PC-9 (cell line): ENCODE measurements around the gene NAMPT. TPM values are rescaled to one million over a fixed set of nuclear protein-coding genes. Genes with fewer than 3 reads are reported as not detected.

Source experiments
- BruUV-seq: library from RNA; stranded (reverse); fragments of 400-500 nt; replicated peaks from 2 replicates; lab custom pipeline; 2021; lab: Mats Ljungman, UMichigan
- CTCF ChIA-PET: fragments of 300-600 bp; sonication (Branson Sonifier 250); formaldehyde crosslinking; loops from one replicate; lab custom pipeline; 2022; ENCODE audit warnings: antibody characterized with exemption; lab: Charles Lee
- POLR2A ChIA-PET: fragments of 300-600 bp; sonication (Branson Sonifier 250); formaldehyde crosslinking; loops from one replicate; lab custom pipeline; 2022; ENCODE audit warnings: antibody characterized with exemption; ENCODE audit not compliant: unreplicated experiment; lab: Charles Lee
- DNase-seq, 2 experiments: peaks; one replicate each; pipeline versions ENCODE4 v3.0.0 to v3.0.0-alpha.2; 2015 to 2022; ENCODE audit warnings: mixed read lengths in 1 of 2
- H2AFZ ChIP-seq: fragments of 200-600 bp; sonication (generic); 2 replicates; pipeline ENCODE4 v1.8.1; 2017; ENCODE audit warnings: antibody characterized with exemption
- H3F3A ChIP-seq: fragments of 200-600 bp; sonication (generic); 2 replicates; pipeline ENCODE4 v1.8.1; 2017; ENCODE audit warnings: antibody characterized with exemption, mild to moderate bottlenecking, low read depth; ENCODE audit not compliant: insufficient read depth
- H3K27ac ChIP-seq: fragments of 200-600 bp; sonication (generic); 2 replicates; pipeline ENCODE4 v1.6.1; 2016; ENCODE audit warnings: mixed run types
- H3K27me3 ChIP-seq: fragments of 200-600 bp; sonication (generic); 2 replicates; pipeline ENCODE4 v1.6.1; 2016; ENCODE audit warnings: low read depth, mixed run types; ENCODE audit not compliant: insufficient read depth
- H3K36me3 ChIP-seq: fragments of 200-600 bp; sonication (generic); 2 replicates; pipeline ENCODE4 v1.6.1; 2016; ENCODE audit warnings: low read depth, mixed run types
- H3K4me1 ChIP-seq: fragments of 200-600 bp; sonication (generic); replicated peaks from 2 replicates; pipeline ENCODE4 v1.6.1; 2016; ENCODE audit warnings: mixed run types; ENCODE audit not compliant: insufficient read depth
- H3K4me2 ChIP-seq: fragments of 200-600 bp; sonication (generic); 2 replicates; pipeline ENCODE4 v1.6.1; 2017; ENCODE audit warnings: mixed run types
- H3K4me3 ChIP-seq: fragments of 200-600 bp; sonication (generic); 2 replicates; pipeline ENCODE4 v1.6.1; 2016; ENCODE audit warnings: mixed run types
- H3K79me2 ChIP-seq: fragments of 200-600 bp; sonication (generic); 2 replicates; pipeline ENCODE4 v1.6.1; 2017; ENCODE audit warnings: low read depth, mixed run types
- H3K9me2 ChIP-seq: fragments of 200-600 bp; sonication (generic); 2 replicates; pipeline ENCODE4 v1.8.1; 2017; ENCODE audit warnings: mild to moderate bottlenecking; ENCODE audit not compliant: insufficient read depth
- H3K9me3 ChIP-seq: fragments of 200-600 bp; sonication (generic); 2 replicates; pipeline ENCODE4 v1.8.1; 2016; ENCODE audit warnings: low read depth; ENCODE audit not compliant: insufficient read depth
- H4K20me1 ChIP-seq: fragments of 200-600 bp; sonication (generic); 2 replicates; pipeline ENCODE4 v1.8.1; 2017; ENCODE audit not compliant: insufficient read depth
- EZH2 ChIP-seq: fragments of 200-600 bp; sonication (generic); IDR thresholded peaks from 2 replicates; pipeline ENCODE4 v1.8.0; 2017; ENCODE audit warnings: antibody characterized with exemption, low read depth
- intact Hi-C: fragments of 100-400 bp; cut with micrococcal nuclease; formaldehyde crosslinking; loops from one replicate; pipeline ENCODE4 v1.10.0; 2022; ENCODE audit not compliant: unreplicated experiment
- total RNA-seq: library from RNA; stranded (reverse); gene quantifications from 2 replicates; pipeline ENCODE4 v1.2.3, GENCODE V29; 2021
- TF ChIP-seq, protein P1 (sequence below): fragments of 200-600 bp; sonication (generic); conservative IDR thresholded peaks from 2 replicates; pipeline ENCODE4 v1.6.1; 2017; ENCODE audit warnings: mixed run types, antibody characterized with exemption, mild to moderate bottlenecking, moderate library complexity

Gene NAMPT
- total RNA-seq, 1 experiment from 2014 or later: 302 TPM

DNA sequence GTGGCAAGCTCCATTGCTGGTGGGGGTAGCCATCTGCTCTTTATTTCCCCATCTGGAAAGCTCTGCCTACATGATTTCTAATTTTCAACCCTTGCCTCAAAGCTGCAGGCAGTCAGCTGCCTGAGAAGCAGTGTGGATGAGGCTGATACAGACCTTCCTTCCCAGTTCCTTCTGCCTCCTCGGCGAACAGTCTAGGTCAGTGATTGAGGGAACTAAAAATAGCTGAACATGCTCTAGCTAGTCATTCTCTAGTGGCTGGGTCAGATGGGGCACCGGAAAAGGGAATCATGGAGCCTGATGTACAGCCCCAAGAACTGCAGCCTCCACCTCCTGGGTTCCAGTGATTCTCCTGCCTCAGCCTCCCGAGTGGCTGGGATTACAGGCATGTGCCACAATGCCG is 48.7 kb downstream of the NAMPT start:
- Histone ChIP-seq H4K20me1 (no peaks in the 10 kb centered on the region), H3K27me3 (no peaks in the 10 kb centered on the region), H3K79me2 (no peaks in the 10 kb centered on the region), H3K4me1 (0 out of 2 replicates have a peak, but pooled peaks cover 11% of the 10 kb centered on the region), H3K36me3 (no peaks in the 10 kb centered on the region), H3K27ac (no peak overlapping the region), H3K4me2 (no peak overlapping the region), H3K9me3 (peaks cover 7% of the 10 kb centered on the region; the same call in 1 of the 2 replicates), H3K9me2 (no peaks in the 10 kb centered on the region), H2AFZ (no peak overlapping the region), H3K4me3 (no peak overlapping the region), H3F3A (peaks cover 8% of the 10 kb centered on the region; the same call in 1 of the 2 replicates)
- ChIA-PET POLR2A (interaction anchor here (0.5 kb wide), 1 partner anchor 153 kb away, joined by 7 read pairs; no protein-coding TSS in a partner anchor), CTCF (no interaction called here)
- BruUV-seq: no TSS peak
- no peak for DNase-seq
- intact Hi-C loops: loop anchor here (5.0 kb wide), 1 partner anchor 54 kb away; no protein-coding TSS in a partner anchor
- TF ChIP-seq EZH2: no peak
- TF ChIP-seq, protein P1, sequence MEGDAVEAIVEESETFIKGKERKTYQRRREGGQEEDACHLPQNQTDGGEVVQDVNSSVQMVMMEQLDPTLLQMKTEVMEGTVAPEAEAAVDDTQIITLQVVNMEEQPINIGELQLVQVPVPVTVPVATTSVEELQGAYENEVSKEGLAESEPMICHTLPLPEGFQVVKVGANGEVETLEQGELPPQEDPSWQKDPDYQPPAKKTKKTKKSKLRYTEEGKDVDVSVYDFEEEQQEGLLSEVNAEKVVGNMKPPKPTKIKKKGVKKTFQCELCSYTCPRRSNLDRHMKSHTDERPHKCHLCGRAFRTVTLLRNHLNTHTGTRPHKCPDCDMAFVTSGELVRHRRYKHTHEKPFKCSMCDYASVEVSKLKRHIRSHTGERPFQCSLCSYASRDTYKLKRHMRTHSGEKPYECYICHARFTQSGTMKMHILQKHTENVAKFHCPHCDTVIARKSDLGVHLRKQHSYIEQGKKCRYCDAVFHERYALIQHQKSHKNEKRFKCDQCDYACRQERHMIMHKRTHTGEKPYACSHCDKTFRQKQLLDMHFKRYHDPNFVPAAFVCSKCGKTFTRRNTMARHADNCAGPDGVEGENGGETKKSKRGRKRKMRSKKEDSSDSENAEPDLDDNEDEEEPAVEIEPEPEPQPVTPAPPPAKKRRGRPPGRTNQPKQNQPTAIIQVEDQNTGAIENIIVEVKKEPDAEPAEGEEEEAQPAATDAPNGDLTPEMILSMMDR: no peak

DNA sequence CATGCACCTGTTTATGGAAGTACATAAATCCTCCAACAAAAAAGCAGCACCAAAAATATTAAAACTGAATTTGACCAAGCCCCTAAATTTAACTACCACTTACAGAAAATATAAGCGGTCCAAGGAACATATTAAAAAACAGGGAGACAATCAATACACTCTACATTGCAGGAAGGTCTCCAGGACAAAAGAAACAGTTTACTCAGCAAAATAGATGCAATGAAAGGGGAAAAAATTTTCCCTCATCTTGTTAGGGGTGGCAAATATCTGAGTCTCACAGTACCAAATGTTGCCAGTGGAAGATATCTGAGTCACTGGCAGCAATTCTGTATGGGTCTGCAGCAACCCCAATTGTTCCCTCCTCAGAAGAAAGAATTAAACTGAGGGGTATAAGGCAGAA is 50.4 kb downstream of the NAMPT start:
- no peak overlapping the region for H3K4me3 ChIP-seq
- intact Hi-C loops: no loop called here
- POLR2A ChIA-PET: interaction anchor here (0.8 kb wide), 1 partner anchor 37 kb away, joined by 6 read pairs; no protein-coding TSS in a partner anchor
- no peaks in the 10 kb centered on the region for H3K79me2 ChIP-seq
- H2AFZ ChIP-seq: no peak overlapping the region
- DNase-seq: no peak
- no peaks in the 10 kb centered on the region for H3K9me3 ChIP-seq
- H3K36me3 ChIP-seq: no peaks in the 10 kb centered on the region
- no peaks in the 10 kb centered on the region for H3K27me3 ChIP-seq
- no peaks in the 10 kb centered on the region for H3K9me2 ChIP-seq
- H3K27ac ChIP-seq: no peak overlapping the region
- H3K4me2 ChIP-seq: no peak overlapping the region
- BruUV-seq: no TSS peak
- TF ChIP-seq EZH2: no peak
- TF ChIP-seq, protein P1: no peak
- no peaks in the 10 kb centered on the region for H4K20me1 ChIP-seq
- CTCF ChIA-PET: no interaction called here
- peaks cover 6% of the 10 kb centered on the region; the same call in 1 of the 2 replicates for H3F3A ChIP-seq
- 0 out of 2 replicates have a peak, but pooled peaks cover 5% of the 10 kb centered on the region for H3K4me1 ChIP-seq

DNA sequence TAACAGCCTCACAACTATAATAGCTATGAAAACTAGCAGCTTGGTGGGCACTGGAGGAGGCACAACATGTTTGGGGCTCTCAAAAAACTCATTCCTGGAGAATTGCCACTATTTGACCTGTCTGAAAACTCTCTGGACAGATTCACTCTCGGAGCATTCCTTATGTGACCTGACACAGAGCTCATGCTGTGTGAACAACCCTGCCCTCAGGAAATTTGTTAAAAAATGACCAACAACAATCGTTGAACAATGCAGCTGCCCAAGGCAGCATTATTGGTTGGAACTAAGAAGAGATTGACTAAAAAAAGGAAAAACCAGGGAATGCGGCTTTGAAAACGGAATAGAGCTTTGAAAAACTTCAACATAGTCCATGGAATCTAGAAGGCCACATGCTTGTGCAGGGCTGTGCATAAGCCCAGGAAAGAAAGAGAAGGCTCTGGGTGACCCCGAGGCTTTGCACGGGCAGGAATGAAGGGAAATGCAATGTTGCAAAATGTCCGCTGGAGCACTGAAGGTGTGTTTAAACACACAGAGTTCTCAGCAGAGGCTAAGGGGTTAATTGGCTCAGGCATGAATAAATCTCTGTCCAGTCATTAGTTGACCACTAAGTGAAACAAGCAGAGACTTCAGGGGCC is 52.8 kb downstream of the NAMPT start:
- TF ChIP-seq, protein P1: no peak
- no peak for TF ChIP-seq EZH2
- Histone ChIP-seq H3K36me3 (no peaks in the 10 kb centered on the region), H3K9me2 (no peaks in the 10 kb centered on the region), H3K27me3 (no peaks in the 10 kb centered on the region), H4K20me1 (no peaks in the 10 kb centered on the region), H3K79me2 (no peaks in the 10 kb centered on the region), H3K4me2 (no peak overlapping the region), H3K4me1 (no peaks in the 10 kb centered on the region), H2AFZ (no peak overlapping the region), H3K4me3 (no peak overlapping the region), H3K27ac (no peak overlapping the region), H3K9me3 (no peaks in the 10 kb centered on the region), H3F3A (no peaks in the 10 kb centered on the region)
- BruUV-seq: no TSS peak
- ChIA-PET POLR2A (no interaction called here), CTCF (no interaction called here)
- DNase-seq: no peak
- intact Hi-C loops: no loop called here
